Peyer's patch (tissue), 4 donors: ENCODE results near the gene POTEF. TPM values are rescaled to one million over a fixed set of nuclear protein-coding genes. Genes with fewer than 3 reads are reported as not detected.
"Not testable (repeated sequence)": the region's sequence is repeated elsewhere in the genome, so short reads cannot be mapped to it uniquely, and the experiment has no call there.

Source experiments
- DNase-seq, 3 donors: peaks; one replicate each; pipeline ENCODE4 v3.0.0-alpha.2; 2017 to 2019
- H3K27ac ChIP-seq, 4 donors: fragments of 200-600 bp; sonication (generic); one replicate each; pipeline ENCODE4 v1.5.1; 2016 to 2019
- H3K27me3 ChIP-seq, 2 donors: fragments of 200-600 bp; sonication (generic); one replicate each; pipeline ENCODE4 v1.5.1; 2019
- H3K36me3 ChIP-seq, 3 donors: fragments of 200-600 bp; sonication (generic); one replicate each; pipeline ENCODE4 v1.5.1; 2016 to 2019
- H3K4me1 ChIP-seq, 4 donors: fragments of 200-600 bp; sonication (generic); one replicate each; pipeline ENCODE4 v1.5.1; 2016 to 2019
- H3K4me3 ChIP-seq, 4 donors: fragments of 200-600 bp; sonication (generic); 1 replicate in 3 of 4; 2 replicates in 1 of 4; pipeline ENCODE4 v1.5.1; 2016 to 2019; ENCODE audit warnings: mild to moderate bottlenecking in 1 of 4
- H3K9me3 ChIP-seq, 4 donors: fragments of 200-600 bp; sonication (generic); one replicate each; pipeline ENCODE4 v1.5.1; 2016 to 2019; ENCODE audit warnings: mild to moderate bottlenecking in 1 of 4
- small RNA-seq, 2 donors: library from RNA; depleted of rRNA; stranded (forward); fragments of <200 nt; gene quantifications; one replicate each; pipeline ENCODE3, GENCODE V24; 2016
- total RNA-seq, 4 donors: library from RNA; depleted of rRNA; stranded (reverse); fragments of >200 nt; gene quantifications; one replicate each; pipeline ENCODE4 v1.1.0, GENCODE V29; 2016

Gene POTEF
- total RNA-seq, 4 donors from 2014 or later, result 0.28 TPM; not detected in 3

- H3K9me3 ChIP-seq, DNase-seq, H3K27ac ChIP-seq, H3K36me3 ChIP-seq, H3K27me3 ChIP-seq, H3K4me3 ChIP-seq, H3K4me1 ChIP-seq: not testable (repeated sequence)
Observed at GRCh38 chr2:130025931-130026330, 103.1 kb downstream of the POTEF start.

Small RNA genes lying within 50 kb of the gene (small RNA-seq; reads per million reads assigned to genes)
- gene AC018865.2, result 0 reads per million in 2 donors
- 0 reads per million in 2 donors for gene RNU6-1049P

Other genes with a start within 250 kb of the POTEF start
- gene RAB6C, start 149.6 kb downstream of the POTEF start, total RNA-seq, result not detected
- 1 to 10 TPM in 2 of 4 donors, not detected in 2; 2.1 to 2.6 TPM for gene CCDC74B, start 15.9 kb upstream of the POTEF start, total RNA-seq
- 10 to 100 TPM; 48.0 to 83.3 (median 60.3) TPM for gene SMPD4, start 52.4 kb upstream of the POTEF start, total RNA-seq
- 10 to 100 TPM; 47.0 to 88.6 (median 61.8) TPM for gene MZT2B, start 53.0 kb upstream of the POTEF start, total RNA-seq
- not detected for gene TUBA3E, start 69.2 kb upstream of the POTEF start, total RNA-seq
- gene IMP4, start 213.7 kb upstream of the POTEF start, total RNA-seq, result 10 to 100 TPM; 41.9 to 99.9 (median 62.8) TPM
- gene PTPN18, start 226.8 kb upstream of the POTEF start, total RNA-seq, result 100 to 1,000 TPM; 137 to 208 (median 169) TPM